ENCODE results near the gene SMIM28.

GRCh38 chr6:138404666-138405337, 27.1 kb downstream of the SMIM28 start:
- TF ChIP-seq CTCF (IDR thresholded peaks at IDR 0.05; ENCODE audit: low read depth, low read length, poor library complexity, severe bottlenecking), result no peak
- TF ChIP-seq EZH2phosphoT487 (IDR thresholded peaks at IDR 0.05; ENCODE audit: borderline replicate concordance, low read length), result no peak
